Measurements from ENCODE around the gene ZC3H13.
A peak's percentile ranks its signal among the peaks of the same experiment; 100 is the strongest.

The ZC3H13 gene

DNA sequence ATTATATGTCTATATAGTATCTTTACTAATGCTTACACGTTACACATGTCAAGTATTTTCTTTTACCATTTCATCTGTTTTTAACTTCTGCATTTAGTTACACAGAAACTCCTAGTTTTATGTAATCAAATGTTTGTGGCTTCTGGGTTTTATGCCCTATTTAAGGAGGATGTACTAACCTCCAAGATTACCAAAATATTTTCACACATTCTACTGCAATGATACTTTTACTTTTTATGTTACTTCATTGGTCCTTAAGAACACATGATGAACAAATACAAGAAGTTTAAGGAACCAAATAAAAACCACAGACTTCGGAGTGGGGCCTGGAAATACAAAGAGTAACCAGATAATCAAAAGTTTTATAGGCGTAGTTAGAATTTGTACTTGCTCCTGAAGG, 37.2 kb downstream of the ZC3H13 start:
- Histone ChIP-seq H3K4me3 (ENCODE audit: low read depth, low read length) (no peak overlapping the region), H3K4me1 (no peaks in the 10 kb centered on the region), H3K9me3 (no peaks in the 10 kb centered on the region), H3K36me3 (peaks cover 30% of the 10 kb centered on the region), H3K27me3 (no peaks in the 10 kb centered on the region)
- TF ChIP-seq, protein P1, sequence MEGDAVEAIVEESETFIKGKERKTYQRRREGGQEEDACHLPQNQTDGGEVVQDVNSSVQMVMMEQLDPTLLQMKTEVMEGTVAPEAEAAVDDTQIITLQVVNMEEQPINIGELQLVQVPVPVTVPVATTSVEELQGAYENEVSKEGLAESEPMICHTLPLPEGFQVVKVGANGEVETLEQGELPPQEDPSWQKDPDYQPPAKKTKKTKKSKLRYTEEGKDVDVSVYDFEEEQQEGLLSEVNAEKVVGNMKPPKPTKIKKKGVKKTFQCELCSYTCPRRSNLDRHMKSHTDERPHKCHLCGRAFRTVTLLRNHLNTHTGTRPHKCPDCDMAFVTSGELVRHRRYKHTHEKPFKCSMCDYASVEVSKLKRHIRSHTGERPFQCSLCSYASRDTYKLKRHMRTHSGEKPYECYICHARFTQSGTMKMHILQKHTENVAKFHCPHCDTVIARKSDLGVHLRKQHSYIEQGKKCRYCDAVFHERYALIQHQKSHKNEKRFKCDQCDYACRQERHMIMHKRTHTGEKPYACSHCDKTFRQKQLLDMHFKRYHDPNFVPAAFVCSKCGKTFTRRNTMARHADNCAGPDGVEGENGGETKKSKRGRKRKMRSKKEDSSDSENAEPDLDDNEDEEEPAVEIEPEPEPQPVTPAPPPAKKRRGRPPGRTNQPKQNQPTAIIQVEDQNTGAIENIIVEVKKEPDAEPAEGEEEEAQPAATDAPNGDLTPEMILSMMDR (IDR thresholded peaks at IDR 0.05; ENCODE audit: low read depth, low read length) = no peak
- no peak for DNase-seq

DNA sequence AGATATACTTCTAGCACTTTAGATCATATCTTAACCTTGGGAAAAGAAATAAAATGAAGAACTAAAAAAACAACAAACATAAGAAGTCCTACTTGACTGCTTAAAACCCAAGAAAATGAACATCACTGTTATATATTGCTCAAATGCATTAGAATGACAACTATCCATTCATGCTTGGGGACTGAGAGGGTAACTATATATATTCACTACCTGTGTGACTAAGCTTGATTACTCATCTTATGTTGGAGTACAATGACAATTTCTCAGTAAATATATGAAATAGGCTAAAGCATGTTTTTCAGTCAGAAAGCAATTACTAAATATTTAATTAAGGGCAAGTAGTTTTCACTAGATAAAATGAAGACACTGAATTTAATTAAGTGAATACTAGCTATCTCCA, 40.1 kb downstream of the ZC3H13 start:
- Histone ChIP-seq H3K36me3 (peaks cover 35% of the 10 kb centered on the region), H3K4me1 (no peaks in the 10 kb centered on the region), H3K4me3 (ENCODE audit: low read depth, low read length) (no peak overlapping the region), H3K27me3 (no peaks in the 10 kb centered on the region), H3K9me3 (no peaks in the 10 kb centered on the region)
- TF ChIP-seq, protein P1 (IDR thresholded peaks at IDR 0.05; ENCODE audit: low read depth, low read length) = no peak
- DNase-seq = no peak

DNA sequence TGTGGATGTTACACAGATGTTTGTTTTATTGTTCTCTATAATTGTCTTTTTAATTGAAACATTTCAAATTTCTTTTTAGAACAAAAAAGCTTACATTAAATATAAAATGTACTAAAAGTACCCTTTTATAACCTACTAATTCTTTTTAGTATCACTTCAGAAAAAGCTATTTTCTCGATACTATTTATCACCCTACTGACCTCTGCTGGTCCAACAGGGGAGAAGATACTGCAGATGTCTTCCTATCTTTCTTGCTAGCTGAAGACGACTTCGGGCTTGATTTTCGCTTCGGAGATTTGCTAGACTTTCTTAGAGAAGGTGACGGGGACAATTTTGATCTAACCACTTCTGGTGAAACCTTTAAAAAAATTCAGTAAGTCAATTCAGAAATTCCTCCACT, 42.4 kb downstream of the ZC3H13 start:
- Histone ChIP-seq H3K4me1 (no peaks in the 10 kb centered on the region), H3K36me3 (peaks cover 29% of the 10 kb centered on the region), H3K9me3 (no peaks in the 10 kb centered on the region), H3K27me3 (no peaks in the 10 kb centered on the region), H3K4me3 (ENCODE audit: low read depth, low read length) (no peak overlapping the region)
- DNase-seq = no peak
- TF ChIP-seq, protein P1 (IDR thresholded peaks at IDR 0.05; ENCODE audit: low read depth, low read length) = peak; percentile 54

DNA sequence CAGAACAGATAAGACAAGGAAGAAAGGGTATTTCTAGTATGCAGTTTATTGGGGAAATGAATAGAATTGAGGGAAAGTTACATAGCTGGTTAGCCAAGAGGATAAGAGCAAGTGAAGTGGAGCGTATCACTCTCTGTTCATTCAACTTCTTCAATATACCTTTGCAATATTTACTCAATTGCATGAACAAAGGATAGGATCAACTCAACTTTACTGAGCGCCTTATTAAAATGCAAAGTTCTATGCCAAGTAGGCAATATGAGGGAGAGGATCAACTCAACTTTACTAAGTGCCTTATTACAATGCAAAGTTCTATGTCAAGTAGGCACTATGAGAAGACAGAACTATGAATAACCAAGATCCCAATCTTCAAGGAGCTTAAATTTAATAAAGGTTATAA, 43.9 kb downstream of the ZC3H13 start:
- H3K4me1 ChIP-seq = no peaks in the 10 kb centered on the region
- no peak overlapping the region for H3K4me3 ChIP-seq (ENCODE audit: low read depth, low read length)
- no peaks in the 10 kb centered on the region for H3K27me3 ChIP-seq
- TF ChIP-seq, protein P1 (IDR thresholded peaks at IDR 0.05; ENCODE audit: low read depth, low read length) = no peak
- DNase-seq = no peak
- H3K36me3 ChIP-seq = peaks cover 29% of the 10 kb centered on the region
- H3K9me3 ChIP-seq = no peaks in the 10 kb centered on the region

DNA sequence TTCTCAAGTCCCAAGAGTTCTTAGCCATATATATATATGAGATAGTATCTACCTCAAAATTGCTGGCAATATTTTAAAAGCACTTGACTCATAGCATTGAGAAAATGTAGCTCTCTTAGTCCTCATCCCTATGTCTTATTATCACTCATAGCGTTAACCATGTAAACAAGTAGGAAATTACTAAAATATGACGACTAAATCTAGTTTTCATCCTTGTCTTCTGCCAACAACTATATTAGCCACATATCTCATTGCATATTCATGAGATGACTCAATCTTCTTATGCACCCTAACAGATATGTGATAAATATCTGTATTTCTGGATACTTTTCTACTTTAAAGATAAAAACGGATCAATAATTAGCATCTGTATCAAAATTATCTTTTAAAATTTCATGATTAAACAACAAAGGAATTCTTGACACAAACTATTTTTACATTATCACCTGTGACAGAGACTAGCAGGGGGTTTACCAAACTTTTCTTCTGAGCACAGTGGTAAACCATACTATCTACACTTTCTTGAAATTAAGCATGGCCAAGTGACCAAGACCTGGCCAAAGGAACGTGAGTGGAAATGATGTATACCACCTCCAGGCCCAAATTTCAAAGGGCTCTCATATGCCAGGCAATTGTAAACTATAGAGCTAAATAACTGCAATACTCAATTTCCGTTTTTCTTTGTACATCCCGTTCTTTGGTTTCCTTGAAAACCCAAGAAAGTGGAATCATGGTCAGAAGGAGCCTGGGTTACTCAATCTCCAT, 45.7 kb downstream of the ZC3H13 start:
- TF ChIP-seq, protein P1 (IDR thresholded peaks at IDR 0.05; ENCODE audit: low read depth, low read length) = no peak
- Histone ChIP-seq H3K4me1 (no peaks in the 10 kb centered on the region), H3K36me3 (peaks cover 32% of the 10 kb centered on the region), H3K4me3 (ENCODE audit: low read depth, low read length) (no peak overlapping the region), H3K27me3 (no peaks in the 10 kb centered on the region), H3K9me3 (no peaks in the 10 kb centered on the region)
- DNase-seq = no peak

DNA sequence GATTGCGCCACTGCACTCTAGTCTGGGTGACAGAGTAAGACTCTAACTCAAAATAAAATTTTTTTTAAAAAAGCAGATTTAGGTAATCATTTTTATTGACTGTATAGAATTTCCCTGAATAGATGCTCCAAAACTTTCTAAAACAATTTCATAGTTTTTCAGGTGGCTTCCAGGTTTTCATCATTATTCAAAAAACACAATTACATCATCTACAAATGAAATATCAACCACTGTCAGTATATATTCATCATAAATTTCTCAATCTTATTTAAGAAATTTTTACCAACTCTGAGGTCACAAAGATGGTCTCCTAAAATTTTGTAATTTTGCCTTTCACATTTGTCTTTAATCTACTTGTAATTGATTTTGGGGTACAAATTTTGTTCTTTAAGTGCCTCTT, 48.1 kb downstream of the ZC3H13 start:
- no peaks in the 10 kb centered on the region for H3K9me3 ChIP-seq
- no peak for DNase-seq
- no peak overlapping the region for H3K4me3 ChIP-seq (ENCODE audit: low read depth, low read length)
- TF ChIP-seq, protein P1 (IDR thresholded peaks at IDR 0.05; ENCODE audit: low read depth, low read length) = no peak
- no peaks in the 10 kb centered on the region for H3K4me1 ChIP-seq
- H3K27me3 ChIP-seq = no peaks in the 10 kb centered on the region
- peaks cover 42% of the 10 kb centered on the region for H3K36me3 ChIP-seq

Data from BE2C (cell line).